HepG2 (cell line): Measurements from ENCODE around the gene PNRC1. TPM values are rescaled to one million over a fixed set of nuclear protein-coding genes. Genes with fewer than 3 reads are reported as not detected.

Experiments used
- ATRX ChIP-seq: sonication (generic); formaldehyde crosslinking; IDR thresholded peaks from 2 replicates; pipeline ENCODE4 v1.4.0; 2020; ENCODE audit warnings: missing genetic modification reagents, borderline replicate concordance
- FOSL2 ChIP-seq: sonication (generic); formaldehyde crosslinking; IDR thresholded peaks from 2 replicates; pipeline ENCODE4 v1.4.0; 2020; ENCODE audit warnings: missing genetic modification reagents
- FOXK2 ChIP-seq: fragments of 450-650 bp; IDR thresholded peaks from 2 replicates; pipeline ENCODE4 v1.6.1; 2016
- GATAD2A ChIP-seq: IDR thresholded peaks from 2 replicates; pipeline ENCODE4 v1.6.1; 2016
- HDAC2 ChIP-seq: sonication (generic); formaldehyde crosslinking; IDR thresholded peaks from 2 replicates; pipeline ENCODE4 v1.4.0; 2020; ENCODE audit warnings: missing genetic modification reagents
- HMG20A ChIP-seq: IDR thresholded peaks from 2 replicates; pipeline ENCODE4 v1.6.1; 2016; ENCODE audit warnings: borderline replicate concordance
- MIXL1 ChIP-seq: IDR thresholded peaks from 2 replicates; pipeline ENCODE4 v1.6.1; 2016
- NFYB ChIP-seq: sonication (generic); formaldehyde crosslinking; IDR thresholded peaks from 2 replicates; pipeline ENCODE4 v1.4.0; 2020; ENCODE audit warnings: missing genetic modification reagents
- NRL ChIP-seq: sonication (generic); formaldehyde crosslinking; IDR thresholded peaks from 2 replicates; pipeline ENCODE4 v1.5.0; 2020; ENCODE audit warnings: missing genetic modification reagents, mild to moderate bottlenecking, moderate library complexity, borderline replicate concordance
- POGZ ChIP-seq: sonication (generic); formaldehyde crosslinking; IDR thresholded peaks from 2 replicates; pipeline ENCODE4 v1.4.0; 2020; ENCODE audit warnings: mild to moderate bottlenecking, missing genetic modification reagents
- POLR2AphosphoS5 ChIP-seq: IDR thresholded peaks from 2 replicates; pipeline ENCODE4 v1.6.1; 2012; ENCODE audit warnings: low read depth, low read length
- SP1 ChIP-seq, 2 experiments: fragments of 450-650 bp in 1 of 2; sonication (generic) in 1 of 2; formaldehyde crosslinking in 1 of 2; IDR thresholded peaks; 2 replicates each; pipeline versions ENCODE4 v1.4.0 to v1.6.1; 2016 to 2020; ENCODE audit warnings: missing genetic modification reagents in 1 of 2
- TCF7 ChIP-seq: sonication (generic); IDR thresholded peaks from 2 replicates; pipeline ENCODE4 v1.6.1; 2016; ENCODE audit warnings: antibody characterized with exemption, low read depth
- THAP11 ChIP-seq: IDR thresholded peaks from 2 replicates; pipeline ENCODE4 v1.6.1; 2016; ENCODE audit warnings: missing biosample characterization, missing genetic modification reagents
- ZBTB20 ChIP-seq: sonication (generic); formaldehyde crosslinking; IDR thresholded peaks from 2 replicates; pipeline ENCODE4 v1.8.1; 2023; ENCODE audit warnings: missing genetic modification reagents, low read depth, mild to moderate bottlenecking, borderline replicate concordance
- ZBTB34 ChIP-seq: sonication (generic); formaldehyde crosslinking; IDR thresholded peaks from 2 replicates; pipeline ENCODE4 v1.8.0; 2022; ENCODE audit warnings: mild to moderate bottlenecking, missing genetic modification reagents
- ZHX1 ChIP-seq: sonication (generic); formaldehyde crosslinking; IDR thresholded peaks from 2 replicates; pipeline ENCODE4 v1.8.1; 2022; ENCODE audit warnings: low read depth, mild to moderate bottlenecking, missing genetic modification reagents
- ZMYM4 ChIP-seq: sonication (generic); formaldehyde crosslinking; IDR thresholded peaks from 2 replicates; pipeline ENCODE4 v1.8.1; 2023; ENCODE audit warnings: mild to moderate bottlenecking, missing genetic modification reagents
- ZNF276 ChIP-seq: sonication (generic); formaldehyde crosslinking; IDR thresholded peaks from 2 replicates; pipeline ENCODE4 v1.4.0; 2020; ENCODE audit warnings: mild to moderate bottlenecking, low read depth, missing genetic modification reagents
- ZNF30 ChIP-seq: sonication (generic); formaldehyde crosslinking; IDR thresholded peaks from 2 replicates; pipeline ENCODE4 v1.5.0; 2020; ENCODE audit warnings: mild to moderate bottlenecking, missing genetic modification reagents
- ZNF33A ChIP-seq: sonication (generic); formaldehyde crosslinking; IDR thresholded peaks from 2 replicates; pipeline ENCODE4 v1.5.1; 2020; ENCODE audit warnings: missing genetic modification reagents, mild to moderate bottlenecking, moderate library complexity, borderline replicate concordance
- ZNF558 ChIP-seq: sonication (generic); formaldehyde crosslinking; IDR thresholded peaks from 2 replicates; pipeline ENCODE4 v1.9.0; 2022; ENCODE audit warnings: mild to moderate bottlenecking, missing genetic modification reagents, borderline replicate concordance
- ZNF569 ChIP-seq: sonication (generic); formaldehyde crosslinking; IDR thresholded peaks from 2 replicates; pipeline ENCODE4 v1.5.0; 2020; ENCODE audit warnings: mild to moderate bottlenecking, missing genetic modification reagents, moderate library complexity, borderline replicate concordance
- ZSCAN12 ChIP-seq: sonication (generic); formaldehyde crosslinking; IDR thresholded peaks from 2 replicates; pipeline ENCODE4 v1.9.0; 2021; ENCODE audit warnings: mild to moderate bottlenecking, missing genetic modification reagents
- polyA plus RNA-seq, 8 experiments: library from polyadenylated mRNA; depleted of rRNA in 3 of 8; stranded (reverse) in 7 of 8; unstranded in 1 of 8; fragments of >200 nt; fragmentation: Illumina TruSeq in 4 of 8; extraction: Trizol in 4 of 8; gene quantifications; 2 replicates each; pipeline versions ENCODE4 v1.2.1 to v1.2.3, GENCODE V29; 2011 to 2016; ENCODE audit warnings: low read depth in 4 of 8, missing spikeins in 1 of 8, mixed read lengths in 1 of 8; ENCODE audit not compliant: insufficient read depth in 1 of 8
- total RNA-seq, 5 experiments: library from RNA; depleted of rRNA; stranded (reverse); fragments of >200 nt; fragmentation: Illumina TruSeq; extraction: Trizol; gene quantifications; 2 replicates each; pipeline ENCODE4 v1.2.3, GENCODE V29; 2016; ENCODE audit warnings: low read depth in 1 of 5
- TF ChIP-seq, protein P1 (sequence below): IDR thresholded peaks from 2 replicates; pipeline ENCODE4 v1.6.1; 2016; ENCODE audit warnings: low read depth, borderline replicate concordance

The PNRC1 gene
- total and polyA plus RNA-seq, 2 of the 13 experiments (the other 11 are each of a cell fraction or from before 2014, with no cell fraction given): 17.6 to 36.0 TPM

- TF ChIP-seq ZNF569 (CRISPR knock-in tag) (no peak), ZNF276 (CRISPR knock-in tag) (no peak), THAP11 (CRISPR knock-in tag) (peak; percentile 35; the same call in 1 of the 2 replicates), ZHX1 (CRISPR knock-in tag) (no peak), NRL (no peak), NFYB (CRISPR knock-in tag) (no peak), ZNF558 (CRISPR knock-in tag) (no peak), HDAC2 (CRISPR knock-in tag) (no peak), ZMYM4 (CRISPR knock-in tag) (no peak), ZBTB34 (CRISPR knock-in tag) (no peak), POLR2AphosphoS5 (no peak), MIXL1 (CRISPR knock-in tag) (no peak), ZNF33A (CRISPR knock-in tag) (no peak), ZBTB20 (CRISPR knock-in tag) (no peak), SP1 (IDR thresholded peaks at IDR 0.05) (no peak), SP1 (CRISPR knock-in tag; IDR thresholded peaks at IDR 0.05) (no peak), HMG20A (CRISPR knock-in tag) (peak; percentile 40; the same call in 1 of the 2 replicates), GATAD2A (CRISPR knock-in tag) (peak; percentile 53; the same call in 1 of the 2 replicates), POGZ (CRISPR knock-in tag) (no peak), ATRX (CRISPR knock-in tag) (no peak), ZSCAN12 (CRISPR knock-in tag) (no peak), ZNF30 (CRISPR knock-in tag) (no peak), FOSL2 (CRISPR knock-in tag) (peak; percentile 53), TCF7 (no peak), FOXK2 (no peak)
- TF ChIP-seq, protein P1, sequence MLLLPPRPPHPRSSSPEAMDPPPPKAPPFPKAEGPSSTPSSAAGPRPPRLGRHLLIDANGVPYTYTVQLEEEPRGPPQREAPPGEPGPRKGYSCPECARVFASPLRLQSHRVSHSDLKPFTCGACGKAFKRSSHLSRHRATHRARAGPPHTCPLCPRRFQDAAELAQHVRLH (CRISPR knock-in tag): no peak
Measured at GRCh38 chr6:89050155-89050554, 30.4 kb upstream of the PNRC1 start (continued).
